Measurements from ENCODE around the gene SLC22A7.
A peak's percentile ranks its signal among the peaks of the same experiment; 100 is the strongest.

SLC22A7 gene

GRCh38 chr6:43282060-43282459 lies 16.0 kb upstream of the SLC22A7 start:
- no peaks in the 10 kb centered on the region for H4K20me1 ChIP-seq (ENCODE audit: insufficient read depth, low read length, poor library complexity, severe bottlenecking)
- no peaks in the 10 kb centered on the region for H3K36me3 ChIP-seq (ENCODE audit: insufficient read depth, low read length)
- H3K4me2 ChIP-seq (ENCODE audit: low read depth, low read length, poor library complexity, severe bottlenecking), result no peak overlapping the region
- no peaks in the 10 kb centered on the region for H3K27me3 ChIP-seq (ENCODE audit: insufficient read depth, low read length, poor library complexity, severe bottlenecking)
- H2AFZ ChIP-seq (ENCODE audit: low read length), result no peak overlapping the region; the same call in 1 of the 2 replicates
- TF ChIP-seq CTCF (conservative IDR thresholded peaks at IDR 0.05; ENCODE audit: low read length), result no peak
- TF ChIP-seq EZH2phosphoT487 (IDR thresholded peaks at IDR 0.05; ENCODE audit: borderline replicate concordance), result no peak
- no peaks in the 10 kb centered on the region for H3F3A ChIP-seq (ENCODE audit: low read depth)
- H3K79me2 ChIP-seq (ENCODE audit: insufficient read depth, low read length), result no peaks in the 10 kb centered on the region
- no peaks in the 10 kb centered on the region for H3K4me1 ChIP-seq (ENCODE audit: insufficient read depth, low read length, poor library complexity, severe bottlenecking)
- no peak overlapping the region for H3K9ac ChIP-seq (ENCODE audit: low read depth, low read length, poor library complexity, severe bottlenecking)
- no peaks in the 10 kb centered on the region for H3K9me2 ChIP-seq (replicated peaks; ENCODE audit: low read depth, low read length)
- H3K9me3 ChIP-seq (ENCODE audit: insufficient read depth, low read depth, low read length), result no peaks in the 10 kb centered on the region
- H3K4me3 ChIP-seq (ENCODE audit: low read length, poor library complexity, severe bottlenecking), result no peak overlapping the region

GRCh38 chr6:43282636-43283513 lies 15.2 kb upstream of the SLC22A7 start:
- no peak overlapping the region for H3K9ac ChIP-seq (ENCODE audit: low read depth, low read length, poor library complexity, severe bottlenecking)
- no peaks in the 10 kb centered on the region for H3K79me2 ChIP-seq (ENCODE audit: insufficient read depth, low read length)
- H3K4me1 ChIP-seq (ENCODE audit: insufficient read depth, low read length, poor library complexity, severe bottlenecking), result no peaks in the 10 kb centered on the region
- no peaks in the 10 kb centered on the region for H3K9me2 ChIP-seq (replicated peaks; ENCODE audit: low read depth, low read length)
- no peaks in the 10 kb centered on the region for H4K20me1 ChIP-seq (ENCODE audit: insufficient read depth, low read length, poor library complexity, severe bottlenecking)
- H3K36me3 ChIP-seq (ENCODE audit: insufficient read depth, low read length), result no peaks in the 10 kb centered on the region
- H3F3A ChIP-seq (ENCODE audit: low read depth), result no peaks in the 10 kb centered on the region
- no peaks in the 10 kb centered on the region for H3K27me3 ChIP-seq (ENCODE audit: insufficient read depth, low read length, poor library complexity, severe bottlenecking)
- no peak overlapping the region for H3K4me3 ChIP-seq (ENCODE audit: low read length, poor library complexity, severe bottlenecking)
- TF ChIP-seq EZH2phosphoT487 (IDR thresholded peaks at IDR 0.05; ENCODE audit: borderline replicate concordance), result no peak
- no peak for TF ChIP-seq CTCF (conservative IDR thresholded peaks at IDR 0.05; ENCODE audit: low read length)
- H2AFZ ChIP-seq (ENCODE audit: low read length), result peak overlapping the region; percentile 40; the same call in 1 of the 2 replicates
- no peaks in the 10 kb centered on the region for H3K9me3 ChIP-seq (ENCODE audit: insufficient read depth, low read depth, low read length)
- no peak overlapping the region for H3K4me2 ChIP-seq (ENCODE audit: low read depth, low read length, poor library complexity, severe bottlenecking)

- H3K36me3 ChIP-seq (ENCODE audit: insufficient read depth, low read length), result no peaks in the 10 kb centered on the region
- H3K9me2 ChIP-seq (replicated peaks; ENCODE audit: low read depth, low read length), result no peaks in the 10 kb centered on the region
- H3K27me3 ChIP-seq (ENCODE audit: insufficient read depth, low read length, poor library complexity, severe bottlenecking), result no peaks in the 10 kb centered on the region
- no peak overlapping the region for H3K4me3 ChIP-seq (ENCODE audit: low read length, poor library complexity, severe bottlenecking)
- H4K20me1 ChIP-seq (ENCODE audit: insufficient read depth, low read length, poor library complexity, severe bottlenecking), result no peaks in the 10 kb centered on the region
- H2AFZ ChIP-seq (ENCODE audit: low read length), result no peak overlapping the region
- no peaks in the 10 kb centered on the region for H3K79me2 ChIP-seq (ENCODE audit: insufficient read depth, low read length)
- no peaks in the 10 kb centered on the region for H3F3A ChIP-seq (ENCODE audit: low read depth)
- no peak for TF ChIP-seq EZH2phosphoT487 (IDR thresholded peaks at IDR 0.05; ENCODE audit: borderline replicate concordance)
- no peak for TF ChIP-seq CTCF (conservative IDR thresholded peaks at IDR 0.05; ENCODE audit: low read length)
- no peaks in the 10 kb centered on the region for H3K4me1 ChIP-seq (ENCODE audit: insufficient read depth, low read length, poor library complexity, severe bottlenecking)
- no peaks in the 10 kb centered on the region for H3K9me3 ChIP-seq (ENCODE audit: insufficient read depth, low read depth, low read length)
- no peak overlapping the region for H3K9ac ChIP-seq (ENCODE audit: low read depth, low read length, poor library complexity, severe bottlenecking)
- H3K4me2 ChIP-seq (ENCODE audit: low read depth, low read length, poor library complexity, severe bottlenecking), result no peak overlapping the region
These were observed 14.6 kb upstream of the SLC22A7 start for GRCh38 chr6:43283514-43283901.
